Type B pancreatic cell (in vitro differentiated cells): ENCODE results near the gene GRAMD4. TPM values are rescaled to one million over a fixed set of nuclear protein-coding genes. Genes with fewer than 3 reads are reported as not detected.

Source experiments
- DNase-seq: peaks from one replicate; pipeline ENCODE4 v3.0.0; 2021; ENCODE audit warnings: mixed read lengths; ENCODE audit not compliant: unreplicated experiment; ENCODE audit errors: extremely low spot score
- H3K27ac Mint-ChIP-seq: 2 replicates; pipeline ENCODE4 v1.8.0; 2021; ENCODE audit warnings: mild to moderate bottlenecking, mixed read lengths
- H3K27me3 Mint-ChIP-seq: 2 replicates; pipeline ENCODE4 v1.8.0; 2021; ENCODE audit warnings: mixed read lengths
- H3K36me3 Mint-ChIP-seq: 2 replicates; pipeline ENCODE4 v1.8.0; 2021; ENCODE audit warnings: mixed read lengths
- H3K4me1 Mint-ChIP-seq: one replicate; pipeline ENCODE4 v1.8.0; 2021; ENCODE audit warnings: mixed read lengths; ENCODE audit not compliant: unreplicated experiment
- H3K4me3 Mint-ChIP-seq: 2 replicates; pipeline ENCODE4 v1.8.0; 2021; ENCODE audit warnings: mild to moderate bottlenecking, mixed read lengths
- H3K9me3 Mint-ChIP-seq: 2 replicates; pipeline ENCODE4 v1.8.0; 2021; ENCODE audit warnings: mixed read lengths
- CTCF ChIP-seq: fragments of 200-600 bp; sonication (generic); conservative IDR thresholded peaks from 2 replicates; pipeline ENCODE4 v1.5.0; 2021; ENCODE audit warnings: antibody characterized with exemption, mild to moderate bottlenecking
- total RNA-seq: library from RNA; stranded (reverse); gene quantifications from 2 replicates; pipeline ENCODE4 v1.2.1, GENCODE V29; 2021; ENCODE audit warnings: low replicate concordance

GRAMD4 gene
- total RNA-seq, 1 donor from 2014 or later, result 56.4 TPM

- H3K27ac Mint-ChIP-seq, result no peak overlapping the region
- no peaks in the 10 kb centered on the region for H3K9me3 Mint-ChIP-seq
- no peak overlapping the region for H3K4me3 Mint-ChIP-seq
- H3K27me3 Mint-ChIP-seq, result no peaks in the 10 kb centered on the region
- no peak for DNase-seq
- H3K4me1 Mint-ChIP-seq, result peaks cover 2% of the 10 kb centered on the region
- peaks cover 17% of the 10 kb centered on the region for H3K36me3 Mint-ChIP-seq
- TF ChIP-seq CTCF, result no peak
Measured at GRCh38 chr22:46701262-46701661, 81.1 kb downstream of the GRAMD4 start.

GRCh38 chr22:46703171-46703995 is 83.2 kb downstream of the GRAMD4 start:
- no peak overlapping the region for H3K27ac Mint-ChIP-seq
- TF ChIP-seq CTCF, result no peak
- DNase-seq, result no peak
- no peaks in the 10 kb centered on the region for H3K27me3 Mint-ChIP-seq
- no peaks in the 10 kb centered on the region for H3K9me3 Mint-ChIP-seq
- no peak overlapping the region for H3K4me3 Mint-ChIP-seq
- H3K4me1 Mint-ChIP-seq, result peaks cover 3% of the 10 kb centered on the region
- peaks cover 29% of the 10 kb centered on the region for H3K36me3 Mint-ChIP-seq

- Mint-ChIP-seq H3K27ac (no peak overlapping the region), H3K4me3 (no peak overlapping the region), H3K27me3 (no peaks in the 10 kb centered on the region), H3K36me3 (peaks cover 30% of the 10 kb centered on the region), H3K4me1 (peaks cover 3% of the 10 kb centered on the region), H3K9me3 (no peaks in the 10 kb centered on the region)
- DNase-seq, result no peak
- no peak for TF ChIP-seq CTCF
Measured at GRCh38 chr22:46703996-46704370, 83.8 kb downstream of the GRAMD4 start.

- Mint-ChIP-seq H3K4me1 (peaks cover 3% of the 10 kb centered on the region), H3K27ac (no peak overlapping the region), H3K4me3 (no peak overlapping the region), H3K36me3 (peaks cover 33% of the 10 kb centered on the region), H3K9me3 (no peaks in the 10 kb centered on the region), H3K27me3 (no peaks in the 10 kb centered on the region)
- no peak for DNase-seq
- TF ChIP-seq CTCF, result no peak
Measured at GRCh38 chr22:46706060-46706459, 85.9 kb downstream of the GRAMD4 start.

GRCh38 chr22:46707305-46707704 is 87.1 kb downstream of the GRAMD4 start:
- H3K36me3 Mint-ChIP-seq, result peaks cover 40% of the 10 kb centered on the region
- H3K27ac Mint-ChIP-seq, result no peak overlapping the region
- no peak for DNase-seq
- no peaks in the 10 kb centered on the region for H3K27me3 Mint-ChIP-seq
- peaks cover 3% of the 10 kb centered on the region for H3K4me1 Mint-ChIP-seq
- no peaks in the 10 kb centered on the region for H3K9me3 Mint-ChIP-seq
- H3K4me3 Mint-ChIP-seq, result no peak overlapping the region
- TF ChIP-seq CTCF, result no peak
